ENCODE results near the gene GPHB5.
"Not testable (repeated sequence)": the region's sequence is repeated elsewhere in the genome, so short reads cannot be mapped to it uniquely, and the experiment has no call there.

The GPHB5 gene

GRCh38 chr14:63318835-63319234 lies at the start of gene GPHB5:
TSS of gene GPHB5 (minus strand) at chr14:63318935. CDS start at chr14:63317849, 1,086 bp downstream.
- in situ Hi-C loops (cut with HindIII; ENCODE audit: low sequenced_read_pairs), result no loop called here

- in situ Hi-C loops (cut with HindIII; ENCODE audit: low sequenced_read_pairs), result no loop called here
Measured at GRCh38 chr14:63367742-63368364, 49.1 kb upstream of the GPHB5 start.

- in situ Hi-C loops (cut with HindIII; ENCODE audit: low sequenced_read_pairs), result no loop called here
Measured at GRCh38 chr14:63362389-63362819, 43.7 kb upstream of the GPHB5 start.

- in situ Hi-C loops (cut with HindIII; ENCODE audit: low sequenced_read_pairs), result no loop called here
Measured at GRCh38 chr14:63361790-63362189, 43.1 kb upstream of the GPHB5 start.

- in situ Hi-C loops (cut with HindIII; ENCODE audit: low sequenced_read_pairs), result no loop called here
Measured at GRCh38 chr14:63357841-63358240, 39.1 kb upstream of the GPHB5 start.

GRCh38 chr14:63345826-63346225 lies 27.1 kb upstream of the GPHB5 start:
- in situ Hi-C loops (cut with HindIII; ENCODE audit: low sequenced_read_pairs), result no loop called here

GRCh38 chr14:63344336-63344735 lies 25.6 kb upstream of the GPHB5 start:
- in situ Hi-C loops (cut with HindIII; ENCODE audit: low sequenced_read_pairs), result no loop called here

- in situ Hi-C loops (cut with HindIII; ENCODE audit: low sequenced_read_pairs), result no loop called here
Measured at GRCh38 chr14:63343878-63344277, 25.1 kb upstream of the GPHB5 start.

- in situ Hi-C loops (cut with HindIII; ENCODE audit: low sequenced_read_pairs), result no loop called here
Measured at GRCh38 chr14:63342371-63342770, 23.6 kb upstream of the GPHB5 start.

- in situ Hi-C loops (cut with HindIII; ENCODE audit: low sequenced_read_pairs), result no loop called here
Measured at GRCh38 chr14:63328787-63329737, 10.3 kb upstream of the GPHB5 start.

- in situ Hi-C loops (cut with HindIII; ENCODE audit: low sequenced_read_pairs), result no loop called here
Measured at GRCh38 chr14:63326840-63327239, 8.1 kb upstream of the GPHB5 start.

- in situ Hi-C loops (cut with HindIII; ENCODE audit: low sequenced_read_pairs), result no loop called here
Measured at GRCh38 chr14:63322897-63323573, 4.3 kb upstream of the GPHB5 start.

GRCh38 chr14:63322472-63322871 lies 3.7 kb upstream of the GPHB5 start:
- in situ Hi-C loops (cut with HindIII; ENCODE audit: low sequenced_read_pairs), result no loop called here

- in situ Hi-C loops (cut with HindIII; ENCODE audit: low sequenced_read_pairs), result no loop called here
Measured at GRCh38 chr14:63308723-63309317, 9.9 kb downstream of the GPHB5 start.

- in situ Hi-C loops (cut with HindIII; ENCODE audit: low sequenced_read_pairs), result not testable (repeated sequence)
Measured at GRCh38 chr14:63304429-63304828, 14.3 kb downstream of the GPHB5 start.

- in situ Hi-C loops (cut with HindIII; ENCODE audit: low sequenced_read_pairs), result no loop called here
Measured at GRCh38 chr14:63301891-63302534, 16.7 kb downstream of the GPHB5 start.

GRCh38 chr14:63300854-63301253 lies 17.9 kb downstream of the GPHB5 start:
- in situ Hi-C loops (cut with HindIII; ENCODE audit: low sequenced_read_pairs), result no loop called here

GRCh38 chr14:63299351-63300110 lies 19.2 kb downstream of the GPHB5 start:
- in situ Hi-C loops (cut with HindIII; ENCODE audit: low sequenced_read_pairs), result no loop called here

- in situ Hi-C loops (cut with HindIII; ENCODE audit: low sequenced_read_pairs), result no loop called here
Measured at GRCh38 chr14:63297372-63298063, 21.2 kb downstream of the GPHB5 start.
